Activated T-cell treated with anti-CD3 and anti-CD28 coated beads, Interleukin-2, amount 50 U/mL, for 4 hours (primary cell): ENCODE results near the gene NUSAP1. TPM values are rescaled to one million over a fixed set of nuclear protein-coding genes. Genes with fewer than 3 reads are reported as not detected.
"Not testable (repeated sequence)": the region's sequence is repeated elsewhere in the genome, so short reads cannot be mapped to it uniquely, and the experiment has no call there.

Experiments used
- ATAC-seq, 2 donors: fragments of 200-7000 bp; cut with Tn5 transposase; one replicate each; pipeline ENCODE4 v1.10.0; 2021
- DNase-seq: peaks from one replicate; pipeline ENCODE4 v3.0.0-alpha.2; 2020
- H3K27me3 Mint-ChIP-seq: one replicate; pipeline ENCODE4 v1.8.0; 2021; ENCODE audit warnings: low read depth, mixed read lengths
- H3K36me3 Mint-ChIP-seq: one replicate; pipeline ENCODE4 v1.8.0; 2022; ENCODE audit warnings: mixed read lengths; ENCODE audit not compliant: insufficient read depth
- H3K4me1 Mint-ChIP-seq: one replicate; pipeline ENCODE4 v1.8.0; 2021; ENCODE audit warnings: low read depth, mixed read lengths
- H3K4me3 Mint-ChIP-seq: one replicate; pipeline ENCODE4 v1.8.0; 2021; ENCODE audit warnings: mild to moderate bottlenecking, moderate library complexity, mixed read lengths
- H3K9me3 Mint-ChIP-seq: one replicate; pipeline ENCODE4 v1.8.0; 2021; ENCODE audit warnings: mixed read lengths
- total RNA-seq, 3 donors: library from RNA; stranded (reverse); gene quantifications; one replicate each; pipeline ENCODE4 v1.2.1, GENCODE V29; 2021

NUSAP1 gene
- total RNA-seq: 10 to 100 TPM; 10.1 to 19.0 (median 18.5) TPM

- Mint-ChIP-seq H3K27me3 (no peaks in the 10 kb centered on the region), H3K4me1 (peaks cover 28% of the 10 kb centered on the region), H3K36me3 (no peaks in the 10 kb centered on the region), H3K4me3 (peak within 1 kb of the TSS; percentile 99), H3K9me3 (no peaks in the 10 kb centered on the region)
- peak; percentile 97 to 98 for ATAC-seq
- DNase-seq: peak; percentile 95
These were observed at the start of gene NUSAP1, which contains the start of gene OIP5 for GRCh38 chr15:41332194-41333025. Gene NUSAP1, plus strand, starts transcription at chr15:41332881. Its CDS starts 77 bp downstream, at chr15:41332958. Gene OIP5, minus strand, starts transcription at chr15:41332591. Its CDS starts 30 bp downstream, at chr15:41332561.

- Mint-ChIP-seq H3K4me1 (peaks cover 39% of the 10 kb centered on the region), H3K4me3 (peak overlapping the region; percentile 99), H3K36me3 (peaks cover 29% of the 10 kb centered on the region)
- H3K27me3 Mint-ChIP-seq, H3K9me3 Mint-ChIP-seq, DNase-seq, ATAC-seq: not testable (repeated sequence)
These were observed 49.6 kb upstream of the NUSAP1 start for GRCh38 chr15:41282980-41283652.

GRCh38 chr15:41283653-41284426 lies 48.8 kb upstream of the NUSAP1 start:
- H3K9me3 Mint-ChIP-seq: no peaks in the 10 kb centered on the region
- peaks cover 46% of the 10 kb centered on the region for H3K4me1 Mint-ChIP-seq
- no peaks in the 10 kb centered on the region for H3K27me3 Mint-ChIP-seq
- DNase-seq: peak; percentile 97
- peak overlapping the region; percentile 99 for H3K4me3 Mint-ChIP-seq
- H3K36me3 Mint-ChIP-seq: peaks cover 34% of the 10 kb centered on the region
- peak; percentile 97 to 98 for ATAC-seq

- Mint-ChIP-seq H3K4me1 (peaks cover 47% of the 10 kb centered on the region), H3K4me3 (peak overlapping the region; percentile 99), H3K36me3 (peaks cover 33% of the 10 kb centered on the region), H3K9me3 (no peaks in the 10 kb centered on the region), H3K27me3 (no peaks in the 10 kb centered on the region)
- DNase-seq (no peak), ATAC-seq (no peak)
These were observed 48.1 kb upstream of the NUSAP1 start for GRCh38 chr15:41284427-41285177.

- Mint-ChIP-seq H3K4me1 (peaks cover 47% of the 10 kb centered on the region), H3K36me3 (peaks cover 29% of the 10 kb centered on the region), H3K4me3 (peak overlapping the region; percentile 99), H3K9me3 (no peaks in the 10 kb centered on the region), H3K27me3 (no peaks in the 10 kb centered on the region)
- DNase-seq (no peak), ATAC-seq (no peak)
These were observed 47.4 kb upstream of the NUSAP1 start for GRCh38 chr15:41285285-41285684.

GRCh38 chr15:41286665-41287333 lies 45.9 kb upstream of the NUSAP1 start:
- Mint-ChIP-seq H3K27me3 (no peaks in the 10 kb centered on the region), H3K36me3 (peaks cover 29% of the 10 kb centered on the region), H3K9me3 (no peaks in the 10 kb centered on the region), H3K4me3 (peak overlapping the region; percentile 13), H3K4me1 (peaks cover 53% of the 10 kb centered on the region)
- ATAC-seq (no peak), DNase-seq (no peak)

- Mint-ChIP-seq H3K9me3 (no peaks in the 10 kb centered on the region), H3K4me1 (peaks cover 42% of the 10 kb centered on the region), H3K4me3 (no peak overlapping the region), H3K27me3 (no peaks in the 10 kb centered on the region), H3K36me3 (peaks cover 32% of the 10 kb centered on the region)
- no peak for ATAC-seq
- DNase-seq: no peak
These were observed 44.2 kb upstream of the NUSAP1 start for GRCh38 chr15:41288464-41288863.

- no peak overlapping the region for H3K4me3 Mint-ChIP-seq
- ATAC-seq: no peak
- H3K36me3 Mint-ChIP-seq: peaks cover 32% of the 10 kb centered on the region
- no peak for DNase-seq
- H3K9me3 Mint-ChIP-seq: no peaks in the 10 kb centered on the region
- peaks cover 39% of the 10 kb centered on the region for H3K4me1 Mint-ChIP-seq
- no peaks in the 10 kb centered on the region for H3K27me3 Mint-ChIP-seq
These were observed 42.7 kb upstream of the NUSAP1 start for GRCh38 chr15:41289953-41290352.

- DNase-seq (no peak), ATAC-seq (peak in 1 of 2 donors; percentile 44)
- no peaks in the 10 kb centered on the region for H3K9me3 Mint-ChIP-seq
- H3K27me3 Mint-ChIP-seq: no peaks in the 10 kb centered on the region
- peaks cover 28% of the 10 kb centered on the region for H3K4me1 Mint-ChIP-seq
- H3K4me3 Mint-ChIP-seq: no peak overlapping the region
- peaks cover 27% of the 10 kb centered on the region for H3K36me3 Mint-ChIP-seq
These were observed 41.5 kb upstream of the NUSAP1 start for GRCh38 chr15:41291065-41291631.

GRCh38 chr15:41292521-41292920 lies 40.2 kb upstream of the NUSAP1 start:
- ATAC-seq (no peak), DNase-seq (no peak)
- H3K4me3 Mint-ChIP-seq: no peak overlapping the region
- peaks cover 19% of the 10 kb centered on the region for H3K4me1 Mint-ChIP-seq
- H3K9me3 Mint-ChIP-seq: no peaks in the 10 kb centered on the region
- peaks cover 18% of the 10 kb centered on the region for H3K36me3 Mint-ChIP-seq
- H3K27me3 Mint-ChIP-seq: no peaks in the 10 kb centered on the region

- not testable (repeated sequence) for H3K4me3 Mint-ChIP-seq, H3K4me1 Mint-ChIP-seq, H3K27me3 Mint-ChIP-seq, DNase-seq, H3K9me3 Mint-ChIP-seq, ATAC-seq
- H3K36me3 Mint-ChIP-seq: peaks cover 14% of the 10 kb centered on the region
These were observed 31.5 kb upstream of the NUSAP1 start for GRCh38 chr15:41301139-41301538.

- no peak for ATAC-seq
- H3K36me3 Mint-ChIP-seq: peaks cover 14% of the 10 kb centered on the region
- H3K27me3 Mint-ChIP-seq: no peaks in the 10 kb centered on the region
- DNase-seq: no peak
- no peaks in the 10 kb centered on the region for H3K9me3 Mint-ChIP-seq
- peaks cover 3% of the 10 kb centered on the region for H3K4me1 Mint-ChIP-seq
- H3K4me3 Mint-ChIP-seq: no peak overlapping the region
These were observed 31.1 kb upstream of the NUSAP1 start for GRCh38 chr15:41301587-41301986.

GRCh38 chr15:41304149-41304770 lies 28.4 kb upstream of the NUSAP1 start:
- no peak for DNase-seq

More at GRCh38 chr15:41304149-41304770, 28.4 kb upstream of the NUSAP1 start:
- Mint-ChIP-seq H3K36me3 (peaks cover 9% of the 10 kb centered on the region), H3K27me3 (no peaks in the 10 kb centered on the region), H3K9me3 (no peaks in the 10 kb centered on the region), H3K4me1 (peaks cover 3% of the 10 kb centered on the region), H3K4me3 (no peak overlapping the region)
- ATAC-seq: no peak
